ENCODE results near the gene SMIM15.
"Not testable (repeated sequence)": the region's sequence is repeated elsewhere in the genome, so short reads cannot be mapped to it uniquely, and the experiment has no call there.

SMIM15 gene

GRCh38 chr5:61162010-61162831, at the start of gene SMIM15:
Gene SMIM15 (minus strand): TSS chr5:61162468. CDS start chr5:61160171, 2,297 bp downstream.
- peaks cover 31% of the 10 kb centered on the region for H3K36me3 Mint-ChIP-seq
- H3K4me1 Mint-ChIP-seq (ENCODE audit: low read depth), result peaks cover 46% of the 10 kb centered on the region
- H3K27me3 Mint-ChIP-seq, result no peaks in the 10 kb centered on the region
- H3K27ac Mint-ChIP-seq, result peak within 1 kb of the TSS; percentile 94
- no peaks in the 10 kb centered on the region for H3K9me3 Mint-ChIP-seq (ENCODE audit: low read depth)
- peak within 1 kb of the TSS; percentile 93 for H3K4me3 Mint-ChIP-seq

GRCh38 chr5:61207884-61208283, 45.6 kb upstream of the SMIM15 start:
- no peak overlapping the region for H3K27ac Mint-ChIP-seq
- H3K4me3 Mint-ChIP-seq, result no peak overlapping the region
- no peaks in the 10 kb centered on the region for H3K36me3 Mint-ChIP-seq
- peaks cover 10% of the 10 kb centered on the region for H3K9me3 Mint-ChIP-seq (ENCODE audit: low read depth)
- no peaks in the 10 kb centered on the region for H3K4me1 Mint-ChIP-seq (ENCODE audit: low read depth)
- peaks cover 14% of the 10 kb centered on the region for H3K27me3 Mint-ChIP-seq

- Mint-ChIP-seq H3K4me3 (no peak overlapping the region), H3K9me3 (ENCODE audit: low read depth) (peaks cover 10% of the 10 kb centered on the region), H3K36me3 (no peaks in the 10 kb centered on the region), H3K4me1 (ENCODE audit: low read depth) (no peaks in the 10 kb centered on the region), H3K27me3 (peaks cover 13% of the 10 kb centered on the region), H3K27ac (no peak overlapping the region)
Measured at GRCh38 chr5:61205013-61205412, 42.7 kb upstream of the SMIM15 start.

- Mint-ChIP-seq H3K36me3 (peaks cover 9% of the 10 kb centered on the region), H3K4me3 (no peak overlapping the region), H3K27me3 (peaks cover 22% of the 10 kb centered on the region), H3K9me3 (ENCODE audit: low read depth) (peaks cover 21% of the 10 kb centered on the region), H3K27ac (no peak overlapping the region), H3K4me1 (ENCODE audit: low read depth) (no peaks in the 10 kb centered on the region)
Measured at GRCh38 chr5:61202213-61202612, 39.9 kb upstream of the SMIM15 start.

GRCh38 chr5:61200582-61201155, 38.4 kb upstream of the SMIM15 start:
- H3K4me3 Mint-ChIP-seq, result no peak overlapping the region
- H3K27ac Mint-ChIP-seq, result no peak overlapping the region
- H3K36me3 Mint-ChIP-seq, result peaks cover 9% of the 10 kb centered on the region
- no peaks in the 10 kb centered on the region for H3K4me1 Mint-ChIP-seq (ENCODE audit: low read depth)
- H3K27me3 Mint-ChIP-seq, result peaks cover 23% of the 10 kb centered on the region
- H3K9me3 Mint-ChIP-seq (ENCODE audit: low read depth), result peaks cover 18% of the 10 kb centered on the region

- Mint-ChIP-seq H3K9me3 (ENCODE audit: low read depth) (peaks cover 16% of the 10 kb centered on the region), H3K4me3 (no peak overlapping the region), H3K36me3 (peaks cover 12% of the 10 kb centered on the region), H3K4me1 (ENCODE audit: low read depth) (no peaks in the 10 kb centered on the region), H3K27ac (no peak overlapping the region), H3K27me3 (peaks cover 19% of the 10 kb centered on the region)
Measured at GRCh38 chr5:61198606-61199005, 36.3 kb upstream of the SMIM15 start.

- H3K9me3 Mint-ChIP-seq (ENCODE audit: low read depth); H3K36me3 Mint-ChIP-seq; H3K4me3 Mint-ChIP-seq; H3K4me1 Mint-ChIP-seq (ENCODE audit: low read depth); H3K27me3 Mint-ChIP-seq; H3K27ac Mint-ChIP-seq: not testable (repeated sequence)
Measured at GRCh38 chr5:61187826-61188225, 25.6 kb upstream of the SMIM15 start.

GRCh38 chr5:61187352-61187751, 25.1 kb upstream of the SMIM15 start:
- not testable (repeated sequence) for H3K27me3 Mint-ChIP-seq; H3K27ac Mint-ChIP-seq; H3K36me3 Mint-ChIP-seq; H3K4me3 Mint-ChIP-seq; H3K9me3 Mint-ChIP-seq (ENCODE audit: low read depth); H3K4me1 Mint-ChIP-seq (ENCODE audit: low read depth)

GRCh38 chr5:61186634-61187033, 24.4 kb upstream of the SMIM15 start:
- Mint-ChIP-seq H3K27ac (no peak overlapping the region), H3K9me3 (ENCODE audit: low read depth) (no peaks in the 10 kb centered on the region), H3K36me3 (no peaks in the 10 kb centered on the region), H3K27me3 (peaks cover 4% of the 10 kb centered on the region), H3K4me3 (no peak overlapping the region), H3K4me1 (ENCODE audit: low read depth) (no peaks in the 10 kb centered on the region)

- no peak overlapping the region for H3K4me3 Mint-ChIP-seq
- no peaks in the 10 kb centered on the region for H3K36me3 Mint-ChIP-seq
- no peak overlapping the region for H3K27ac Mint-ChIP-seq
- no peaks in the 10 kb centered on the region for H3K4me1 Mint-ChIP-seq (ENCODE audit: low read depth)
- peaks cover 5% of the 10 kb centered on the region for H3K27me3 Mint-ChIP-seq
- no peaks in the 10 kb centered on the region for H3K9me3 Mint-ChIP-seq (ENCODE audit: low read depth)
Measured at GRCh38 chr5:61184708-61185107, 22.4 kb upstream of the SMIM15 start.

GRCh38 chr5:61183538-61183937, 21.3 kb upstream of the SMIM15 start:
- Mint-ChIP-seq H3K27ac (no peak overlapping the region), H3K36me3 (no peaks in the 10 kb centered on the region), H3K27me3 (peaks cover 3% of the 10 kb centered on the region), H3K4me1 (ENCODE audit: low read depth) (no peaks in the 10 kb centered on the region), H3K4me3 (no peak overlapping the region), H3K9me3 (ENCODE audit: low read depth) (no peaks in the 10 kb centered on the region)

GRCh38 chr5:61182449-61182848, 20.2 kb upstream of the SMIM15 start:
- Mint-ChIP-seq H3K36me3 (no peaks in the 10 kb centered on the region), H3K27ac (no peak overlapping the region), H3K9me3 (ENCODE audit: low read depth) (no peaks in the 10 kb centered on the region), H3K4me3 (no peak overlapping the region), H3K27me3 (peaks cover 3% of the 10 kb centered on the region), H3K4me1 (ENCODE audit: low read depth) (no peaks in the 10 kb centered on the region)

GRCh38 chr5:61180886-61181285, 18.6 kb upstream of the SMIM15 start:
- Mint-ChIP-seq H3K9me3 (ENCODE audit: low read depth) (no peaks in the 10 kb centered on the region), H3K4me3 (no peak overlapping the region), H3K4me1 (ENCODE audit: low read depth) (no peaks in the 10 kb centered on the region), H3K36me3 (no peaks in the 10 kb centered on the region), H3K27ac (no peak overlapping the region), H3K27me3 (peaks cover 3% of the 10 kb centered on the region)

- no peaks in the 10 kb centered on the region for H3K36me3 Mint-ChIP-seq
- H3K27me3 Mint-ChIP-seq, result peaks cover 3% of the 10 kb centered on the region
- H3K27ac Mint-ChIP-seq, result no peak overlapping the region
- no peak overlapping the region for H3K4me3 Mint-ChIP-seq
- no peaks in the 10 kb centered on the region for H3K4me1 Mint-ChIP-seq (ENCODE audit: low read depth)
- H3K9me3 Mint-ChIP-seq (ENCODE audit: low read depth), result no peaks in the 10 kb centered on the region
Measured at GRCh38 chr5:61178702-61179101, 16.4 kb upstream of the SMIM15 start.

GRCh38 chr5:61177716-61178115, 15.4 kb upstream of the SMIM15 start:
- no peaks in the 10 kb centered on the region for H3K9me3 Mint-ChIP-seq (ENCODE audit: low read depth)
- H3K4me3 Mint-ChIP-seq, result no peak overlapping the region
- no peaks in the 10 kb centered on the region for H3K36me3 Mint-ChIP-seq
- no peak overlapping the region for H3K27ac Mint-ChIP-seq
- no peaks in the 10 kb centered on the region for H3K4me1 Mint-ChIP-seq (ENCODE audit: low read depth)
- H3K27me3 Mint-ChIP-seq, result peaks cover 3% of the 10 kb centered on the region

- Mint-ChIP-seq H3K36me3 (no peaks in the 10 kb centered on the region), H3K9me3 (ENCODE audit: low read depth) (no peaks in the 10 kb centered on the region), H3K4me3 (no peak overlapping the region), H3K4me1 (ENCODE audit: low read depth) (no peaks in the 10 kb centered on the region), H3K27me3 (peaks cover 3% of the 10 kb centered on the region), H3K27ac (no peak overlapping the region)
Measured at GRCh38 chr5:61177070-61177469, 14.8 kb upstream of the SMIM15 start.

Measured in activated naive CD8-positive, alpha-beta T cell (primary cell).